Transverse colon (tissue), 4 donors: Measurements from ENCODE around the gene NPLOC4. TPM values are rescaled to one million over a fixed set of nuclear protein-coding genes. Genes with fewer than 3 reads are reported as not detected.
"Not testable (repeated sequence)": the region's sequence is repeated elsewhere in the genome, so short reads cannot be mapped to it uniquely, and the experiment has no call there.

ENCODE experiments used
- DNase-seq: peaks from one replicate; pipeline ENCODE4 v3.0.0-alpha.2; 2019
- H3K27ac ChIP-seq, 4 donors: fragments of 200-600 bp; sonication (generic); 2 replicates each; pipeline ENCODE4 v1.5.1; 2016 to 2018; ENCODE audit warnings: inconsistent platforms in 4 of 4
- H3K27me3 ChIP-seq: fragments of 200-600 bp; sonication (generic); 2 replicates; pipeline ENCODE4 v1.5.1; 2017; ENCODE audit warnings: inconsistent platforms
- H3K36me3 ChIP-seq, 4 donors: fragments of 200-600 bp; sonication (generic); 2 replicates each; pipeline ENCODE4 v1.5.1; 2017 to 2019; ENCODE audit warnings: inconsistent platforms in 4 of 4
- H3K4me1 ChIP-seq, 4 donors: fragments of 200-600 bp; sonication (generic); 2 replicates each; pipeline ENCODE4 v1.5.1; 2017 to 2020; ENCODE audit warnings: inconsistent platforms in 4 of 4
- H3K4me3 ChIP-seq, 4 donors: fragments of 200-600 bp; sonication (generic); 1 replicate in 1 of 4; 2 replicates in 3 of 4; pipeline versions ENCODE4 v1.5.1 to v1.6.1; 2017 to 2019; ENCODE audit warnings: inconsistent platforms in 4 of 4
- H3K9me3 ChIP-seq, 2 donors: fragments of 200-600 bp; sonication (generic); 2 replicates each; pipeline ENCODE4 v1.5.1; 2017 to 2019; ENCODE audit warnings: inconsistent platforms in 2 of 2
- EP300 ChIP-seq: sonication (generic); formaldehyde crosslinking; IDR thresholded peaks from one replicate; pipeline ENCODE4 v1.6.1; 2017; ENCODE audit warnings: antibody characterized with exemption, low read depth
- POLR2A ChIP-seq: fragments of 450-650 bp; IDR thresholded peaks from one replicate; pipeline ENCODE4 v1.6.1; 2016; ENCODE audit warnings: antibody characterized with exemption, mild to moderate bottlenecking, moderate library complexity
- POLR2AphosphoS5 ChIP-seq, 3 donors: sonication (generic); formaldehyde crosslinking; IDR thresholded peaks; one replicate each; pipeline ENCODE4 v1.6.1; 2016; ENCODE audit warnings: antibody characterized with exemption in 3 of 3
- WGBS, 2 donors: methylation state at CpG; one replicate each; pipeline ENCODE4 v1.1.5; 2018; ENCODE audit warnings: low coverage in 1 of 2; 5-methylcytosine and 5-hydroxymethylcytosine counted together
- in situ Hi-C, 4 donors: fragments of 200-750 bp; cut with MboI; loops; one replicate each; pipeline versions ENCODE4 v1.15.0 to v1.15.1; 2017; ENCODE audit warnings: low sequenced_read_pairs in 3 of 4, low pct_ligation_motif_present in 1 of 4, low pct_unique_long_range_greater_than_20kb in 1 of 4
- intact Hi-C: fragments of 100-400 bp; cut with DNase I; formaldehyde crosslinking; loops from one replicate; pipeline ENCODE4 v1.15.1; 2023; ENCODE audit warnings: low total_unique reads
- total RNA-seq, 4 donors: library from RNA; depleted of rRNA; stranded (reverse); fragments of >200 nt; gene quantifications; one replicate each; pipeline ENCODE4 v1.1.0, GENCODE V29; 2016
- TF ChIP-seq, protein P1 (sequence below), 5 experiments: fragments of 200-600 bp in 3 of 5; fragments of 450-650 bp in 2 of 5; sonication (generic) in 3 of 5; IDR thresholded peaks; 1 replicate in 2 of 5; 2 replicates in 3 of 5; pipeline ENCODE4 v1.5.1; 2016 to 2017; ENCODE audit warnings: antibody characterized with exemption in 5 of 5, inconsistent platforms in 3 of 5, mild to moderate bottlenecking in 2 of 5, moderate library complexity in 1 of 5

Gene NPLOC4
- total RNA-seq, 4 donors from 2014 or later: 59.9 to 323 (median 84.6) TPM

- intact Hi-C loops (loop anchor here (5.0 to 10.0 kb wide), 2 partner anchors 278 to 1080 kb away; no protein-coding TSS in a partner anchor), in situ Hi-C loops (no loop called here)
- DNase-seq: no peak
- H3K36me3 ChIP-seq: no peaks in the 10 kb centered on the region
- no peak overlapping the region for H3K27ac ChIP-seq
- peaks cover 47% of the 10 kb centered on the region for H3K27me3 ChIP-seq
- H3K9me3 ChIP-seq: no peaks in the 10 kb centered on the region
- TF ChIP-seq POLR2A: no peak
- TF ChIP-seq POLR2AphosphoS5 (IDR thresholded peaks at IDR 0.05): no peak
- no peak for TF ChIP-seq EP300
- TF ChIP-seq, protein P1, sequence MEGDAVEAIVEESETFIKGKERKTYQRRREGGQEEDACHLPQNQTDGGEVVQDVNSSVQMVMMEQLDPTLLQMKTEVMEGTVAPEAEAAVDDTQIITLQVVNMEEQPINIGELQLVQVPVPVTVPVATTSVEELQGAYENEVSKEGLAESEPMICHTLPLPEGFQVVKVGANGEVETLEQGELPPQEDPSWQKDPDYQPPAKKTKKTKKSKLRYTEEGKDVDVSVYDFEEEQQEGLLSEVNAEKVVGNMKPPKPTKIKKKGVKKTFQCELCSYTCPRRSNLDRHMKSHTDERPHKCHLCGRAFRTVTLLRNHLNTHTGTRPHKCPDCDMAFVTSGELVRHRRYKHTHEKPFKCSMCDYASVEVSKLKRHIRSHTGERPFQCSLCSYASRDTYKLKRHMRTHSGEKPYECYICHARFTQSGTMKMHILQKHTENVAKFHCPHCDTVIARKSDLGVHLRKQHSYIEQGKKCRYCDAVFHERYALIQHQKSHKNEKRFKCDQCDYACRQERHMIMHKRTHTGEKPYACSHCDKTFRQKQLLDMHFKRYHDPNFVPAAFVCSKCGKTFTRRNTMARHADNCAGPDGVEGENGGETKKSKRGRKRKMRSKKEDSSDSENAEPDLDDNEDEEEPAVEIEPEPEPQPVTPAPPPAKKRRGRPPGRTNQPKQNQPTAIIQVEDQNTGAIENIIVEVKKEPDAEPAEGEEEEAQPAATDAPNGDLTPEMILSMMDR (IDR thresholded peaks at IDR 0.05): no peak
- H3K4me3 ChIP-seq: no peak overlapping the region
- WGBS, 2 donors: 74 to 96% methylated on average over 2 to 8 of the region's 11 CpGs
- H3K4me1 ChIP-seq: peaks cover 7 to 22% (median 17%) of the 10 kb centered on the region in 4 donors
These were observed 104.2 kb downstream of the NPLOC4 start for GRCh38 chr17:81532490-81533287.

GRCh38 chr17:81531998-81532404, 104.9 kb downstream of the NPLOC4 start:
- H3K9me3 ChIP-seq, DNase-seq, in situ Hi-C loops, H3K4me3 ChIP-seq, H3K36me3 ChIP-seq, H3K27ac ChIP-seq: not testable (repeated sequence)
- Histone ChIP-seq H3K4me1 (peaks cover 2 to 19% (median 12%) of the 10 kb centered on the region in 4 donors), H3K27me3 (peaks cover 47% of the 10 kb centered on the region)
- 75 to 94% methylated on average over 2 to 3 of the region's 3 CpGs for WGBS, 2 donors
- intact Hi-C loops: loop anchor here (5.0 to 10.0 kb wide), 2 partner anchors 277 to 1080 kb away; no protein-coding TSS in a partner anchor

DNA sequence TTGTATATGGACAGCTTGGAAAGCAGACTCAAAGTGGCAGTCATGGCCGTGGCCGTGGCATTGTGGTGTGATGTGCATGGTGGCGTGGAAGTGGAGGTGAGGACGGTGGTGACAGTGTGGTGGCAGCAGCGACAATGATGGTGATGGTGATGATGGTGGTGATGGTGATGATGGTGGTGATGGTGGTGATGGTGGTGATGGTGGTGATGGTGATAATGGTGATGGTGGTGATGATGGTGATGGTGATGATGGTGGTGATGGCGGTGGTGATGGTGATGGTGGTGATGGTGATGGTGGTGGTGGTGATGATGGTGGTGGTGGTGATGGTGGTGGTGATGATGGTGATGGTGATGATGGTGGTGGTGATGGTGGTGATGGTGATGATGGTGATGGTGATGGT, 105.9 kb downstream of the NPLOC4 start:
- DNase-seq, H3K9me3 ChIP-seq, H3K36me3 ChIP-seq, H3K27ac ChIP-seq, H3K4me3 ChIP-seq, in situ Hi-C loops: not testable (repeated sequence)
- peaks cover 0 to 14% (median 6%) of the 10 kb centered on the region in 4 donors for H3K4me1 ChIP-seq
- peaks cover 47% of the 10 kb centered on the region for H3K27me3 ChIP-seq
- intact Hi-C loops: loop anchor here (5.0 to 10.0 kb wide), 2 partner anchors 276 to 1081 kb away; no protein-coding TSS in a partner anchor
- WGBS, 2 donors: 78 to 83% methylated on average over 6 of the region's 6 CpGs

- no peak overlapping the region for H3K27ac ChIP-seq
- H3K36me3 ChIP-seq: no peaks in the 10 kb centered on the region
- TF ChIP-seq POLR2A (no peak), POLR2AphosphoS5 (IDR thresholded peaks at IDR 0.05) (no peak), EP300 (no peak)
- TF ChIP-seq, protein P1 (IDR thresholded peaks at IDR 0.05): no peak
- no peak for DNase-seq
- H3K27me3 ChIP-seq: peaks cover 59% of the 10 kb centered on the region
- WGBS, 2 donors: 50% methylated on average over 6 of the region's 6 CpGs; no CpG with 5 or more reads in 1 of the 2 donors
- no peak overlapping the region for H3K4me3 ChIP-seq
- H3K4me1 ChIP-seq: peaks cover 0 to 14% (median 6%) of the 10 kb centered on the region in 4 donors
- intact Hi-C loops: no loop called here
- no peaks in the 10 kb centered on the region for H3K9me3 ChIP-seq
- in situ Hi-C loops: no loop called here
These were observed 107.5 kb downstream of the NPLOC4 start for GRCh38 chr17:81529437-81529803.

DNA sequence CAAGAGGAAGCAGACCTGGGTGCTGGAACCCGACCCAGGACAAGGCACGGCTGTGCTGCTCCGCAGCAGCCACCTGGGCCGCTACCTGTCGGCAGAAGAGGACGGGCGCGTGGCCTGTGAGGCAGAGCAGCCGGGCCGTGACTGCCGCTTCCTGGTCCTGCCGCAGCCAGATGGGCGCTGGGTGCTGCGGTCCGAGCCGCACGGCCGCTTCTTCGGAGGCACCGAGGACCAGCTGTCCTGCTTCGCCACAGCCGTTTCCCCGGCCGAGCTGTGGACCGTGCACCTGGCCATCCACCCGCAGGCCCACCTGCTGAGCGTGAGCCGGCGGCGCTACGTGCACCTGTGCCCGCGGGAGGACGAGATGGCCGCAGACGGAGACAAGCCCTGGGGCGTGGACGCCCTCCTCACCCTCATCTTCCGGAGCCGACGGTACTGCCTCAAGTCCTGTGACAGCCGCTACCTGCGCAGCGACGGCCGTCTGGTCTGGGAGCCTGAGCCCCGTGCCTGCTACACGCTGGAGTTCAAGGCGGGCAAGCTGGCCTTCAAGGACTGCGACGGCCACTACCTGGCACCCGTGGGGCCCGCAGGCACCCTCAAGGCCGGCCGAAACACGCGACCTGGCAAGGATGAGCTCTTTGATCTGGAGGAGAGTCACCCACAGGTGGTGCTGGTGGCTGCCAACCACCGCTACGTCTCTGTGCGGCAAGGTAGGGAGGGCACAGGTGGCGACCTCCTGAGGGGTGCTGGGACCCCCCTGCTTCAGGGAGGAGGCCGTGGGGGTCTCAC, 108.1 kb downstream of the NPLOC4 start:
- in situ Hi-C loops: no loop called here
- Histone ChIP-seq H3K36me3 (no peaks in the 10 kb centered on the region), H3K4me3 (no peak overlapping the region), H3K27ac (no peak overlapping the region), H3K9me3 (no peaks in the 10 kb centered on the region), H3K4me1 (peaks cover 0 to 14% (median 6%) of the 10 kb centered on the region in 4 donors), H3K27me3 (peaks cover 65% of the 10 kb centered on the region)
- 67% methylated on average over 56 of the region's 62 CpGs; no CpG with 5 or more reads in 1 of the 2 donors for WGBS, 2 donors
- DNase-seq: no peak
- TF ChIP-seq POLR2A: no peak
- TF ChIP-seq, protein P1 (IDR thresholded peaks at IDR 0.05): no peak
- TF ChIP-seq POLR2AphosphoS5 (IDR thresholded peaks at IDR 0.05): no peak
- TF ChIP-seq EP300: no peak
- intact Hi-C loops: no loop called here
